ENCODE results near the gene MCU.

MCU gene

DNA sequence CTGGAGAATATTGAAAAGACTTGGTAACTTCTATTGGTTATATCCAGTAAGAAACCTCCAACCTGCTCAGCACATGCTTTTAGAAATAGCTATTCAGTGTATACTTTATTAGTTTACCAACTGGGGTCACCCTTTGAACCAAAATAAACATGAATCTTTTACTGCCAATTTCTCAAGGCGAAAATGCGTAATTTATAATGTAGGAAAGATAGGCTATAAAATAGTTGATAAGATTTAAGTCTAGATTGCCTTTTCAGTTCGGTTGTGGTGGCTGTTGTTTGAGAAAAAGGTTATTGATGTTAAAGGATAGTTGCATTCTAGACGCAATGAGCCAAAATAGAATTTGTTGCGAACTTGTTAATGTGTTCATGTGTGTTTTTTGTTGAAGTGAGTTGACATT lies 119.0 kb downstream of the MCU start:
- Histone ChIP-seq H3K4me3 (ENCODE audit: low read depth in 1 of 2, low read length in 2 of 2) (no peak overlapping the region), H3K36me3 (ENCODE audit: control insufficient read depth in 1 of 2, insufficient read depth in 2 of 2, low read length in 2 of 2) (no peaks in the 10 kb centered on the region), H3K9me3 (ENCODE audit: control insufficient read depth in 1 of 2, low read length in 2 of 2) (no peaks in the 10 kb centered on the region), H3K27ac (ENCODE audit: low read length) (no peak overlapping the region), H3K27me3 (ENCODE audit: low read depth, low read length) (no peaks in the 10 kb centered on the region), H3K4me1 (ENCODE audit: control insufficient read depth in 1 of 2, insufficient read depth in 2 of 2, low read length in 2 of 2) (no peaks in the 10 kb centered on the region)

- Histone ChIP-seq H3K27ac (ENCODE audit: low read length) (no peak overlapping the region), H3K4me1 (ENCODE audit: control insufficient read depth in 1 of 2, insufficient read depth in 2 of 2, low read length in 2 of 2) (no peaks in the 10 kb centered on the region), H3K4me3 (ENCODE audit: low read depth in 1 of 2, low read length in 2 of 2) (no peak overlapping the region), H3K27me3 (ENCODE audit: low read depth, low read length) (no peaks in the 10 kb centered on the region), H3K36me3 (ENCODE audit: control insufficient read depth in 1 of 2, insufficient read depth in 2 of 2, low read length in 2 of 2) (no peaks in the 10 kb centered on the region), H3K9me3 (ENCODE audit: control insufficient read depth in 1 of 2, low read length in 2 of 2) (no peaks in the 10 kb centered on the region)
These were observed 120.4 kb downstream of the MCU start for GRCh38 chr10:72812415-72812752.

DNA sequence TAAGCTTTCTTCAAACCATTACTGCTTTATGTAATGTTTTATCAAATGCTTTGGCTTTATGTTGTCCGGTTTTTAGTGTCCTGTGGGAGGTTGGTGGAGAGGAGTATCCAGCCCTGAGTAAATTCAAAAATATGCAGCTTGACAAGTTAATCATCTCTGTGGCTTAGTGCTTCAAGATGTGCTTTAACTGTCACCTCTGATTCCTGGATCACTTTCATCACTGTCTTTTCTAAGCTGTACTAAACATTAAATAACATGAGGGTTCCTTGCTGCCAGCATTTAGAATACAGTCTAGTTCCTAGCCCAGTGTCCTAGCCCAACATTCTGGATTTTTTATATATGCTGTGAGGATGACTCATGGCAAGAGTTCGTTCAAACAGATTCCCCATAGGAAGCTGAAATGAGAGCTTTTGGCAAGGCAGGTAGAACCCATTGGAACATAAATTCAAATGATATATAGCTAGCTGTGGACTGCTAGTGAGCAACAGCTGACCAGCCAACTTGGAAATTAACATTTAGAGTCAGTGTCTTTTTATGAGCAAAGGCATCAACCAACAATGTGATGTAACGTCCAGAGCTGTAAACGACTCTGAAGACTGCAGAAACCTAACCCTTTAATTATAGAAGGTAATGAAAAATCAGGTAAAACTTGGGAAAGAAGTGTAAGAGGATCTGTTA lies 120.9 kb downstream of the MCU start:
- Histone ChIP-seq H3K27me3 (ENCODE audit: low read depth, low read length) (no peaks in the 10 kb centered on the region), H3K36me3 (ENCODE audit: control insufficient read depth in 1 of 2, insufficient read depth in 2 of 2, low read length in 2 of 2) (no peaks in the 10 kb centered on the region), H3K4me3 (ENCODE audit: low read depth in 1 of 2, low read length in 2 of 2) (no peak overlapping the region), H3K4me1 (ENCODE audit: control insufficient read depth in 1 of 2, insufficient read depth in 2 of 2, low read length in 2 of 2) (no peaks in the 10 kb centered on the region), H3K27ac (ENCODE audit: low read length) (no peak overlapping the region), H3K9me3 (ENCODE audit: control insufficient read depth in 1 of 2, low read length in 2 of 2) (no peaks in the 10 kb centered on the region)

GRCh38 chr10:72814099-72814790 lies 122.3 kb downstream of the MCU start:
- Histone ChIP-seq H3K27me3 (ENCODE audit: low read depth, low read length) (no peaks in the 10 kb centered on the region), H3K9me3 (ENCODE audit: control insufficient read depth in 1 of 2, low read length in 2 of 2) (no peaks in the 10 kb centered on the region), H3K27ac (ENCODE audit: low read length) (no peak overlapping the region), H3K36me3 (ENCODE audit: control insufficient read depth in 1 of 2, insufficient read depth in 2 of 2, low read length in 2 of 2) (no peaks in the 10 kb centered on the region), H3K4me3 (ENCODE audit: low read depth in 1 of 2, low read length in 2 of 2) (no peak overlapping the region), H3K4me1 (ENCODE audit: control insufficient read depth in 1 of 2, insufficient read depth in 2 of 2, low read length in 2 of 2) (no peaks in the 10 kb centered on the region)

- Histone ChIP-seq H3K27ac (ENCODE audit: low read length) (no peak overlapping the region), H3K4me1 (ENCODE audit: control insufficient read depth in 1 of 2, insufficient read depth in 2 of 2, low read length in 2 of 2) (no peaks in the 10 kb centered on the region), H3K9me3 (ENCODE audit: control insufficient read depth in 1 of 2, low read length in 2 of 2) (no peaks in the 10 kb centered on the region), H3K4me3 (ENCODE audit: low read depth in 1 of 2, low read length in 2 of 2) (no peak overlapping the region), H3K36me3 (ENCODE audit: control insufficient read depth in 1 of 2, insufficient read depth in 2 of 2, low read length in 2 of 2) (no peaks in the 10 kb centered on the region), H3K27me3 (ENCODE audit: low read depth, low read length) (no peaks in the 10 kb centered on the region)
These were observed 124.6 kb downstream of the MCU start for GRCh38 chr10:72816565-72816964.

DNA sequence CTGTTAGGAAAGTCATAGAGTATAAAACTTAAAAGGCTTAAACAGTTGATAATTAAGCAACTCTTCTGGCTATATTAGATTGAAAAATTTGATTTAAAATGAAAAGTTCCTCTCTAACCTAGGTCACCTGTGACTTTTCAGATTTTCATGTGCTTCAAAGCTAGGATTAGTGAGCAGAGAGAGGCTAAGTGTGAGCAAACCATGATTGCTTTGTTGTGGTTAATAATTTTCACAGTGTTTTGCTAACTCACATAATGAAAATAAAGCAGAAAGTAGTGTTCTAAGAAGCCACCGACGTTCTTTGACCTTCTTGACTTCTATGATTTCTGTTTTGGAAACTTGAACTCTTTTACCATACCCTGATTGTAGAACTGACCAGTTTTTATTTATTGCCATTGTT lies 126.1 kb downstream of the MCU start:
- H3K4me3 ChIP-seq (ENCODE audit: low read depth in 1 of 2, low read length in 2 of 2), result no peak overlapping the region
- no peaks in the 10 kb centered on the region for H3K36me3 ChIP-seq (ENCODE audit: control insufficient read depth in 1 of 2, insufficient read depth in 2 of 2, low read length in 2 of 2)
- no peak overlapping the region for H3K27ac ChIP-seq (ENCODE audit: low read length)
- H3K4me1 ChIP-seq (ENCODE audit: control insufficient read depth in 1 of 2, insufficient read depth in 2 of 2, low read length in 2 of 2), result no peaks in the 10 kb centered on the region
- no peaks in the 10 kb centered on the region for H3K27me3 ChIP-seq (ENCODE audit: low read depth, low read length)
- H3K9me3 ChIP-seq (ENCODE audit: control insufficient read depth in 1 of 2, low read length in 2 of 2), result no peaks in the 10 kb centered on the region

GRCh38 chr10:72819053-72819452 lies 127.1 kb downstream of the MCU start:
- H3K27ac ChIP-seq (ENCODE audit: low read length), result no peak overlapping the region

GRCh38 chr10:72821606-72822005 lies 129.7 kb downstream of the MCU start:
- H3K27ac ChIP-seq (ENCODE audit: low read length), result no peak overlapping the region
- no peaks in the 10 kb centered on the region for H3K4me1 ChIP-seq (ENCODE audit: control insufficient read depth in 1 of 2, insufficient read depth in 2 of 2, low read length in 2 of 2)
- H3K27me3 ChIP-seq (ENCODE audit: low read depth, low read length), result no peaks in the 10 kb centered on the region
- no peaks in the 10 kb centered on the region for H3K36me3 ChIP-seq (ENCODE audit: control insufficient read depth in 1 of 2, insufficient read depth in 2 of 2, low read length in 2 of 2)
- no peak overlapping the region for H3K4me3 ChIP-seq (ENCODE audit: low read depth in 1 of 2, low read length in 2 of 2)
- no peaks in the 10 kb centered on the region for H3K9me3 ChIP-seq (ENCODE audit: control insufficient read depth in 1 of 2, low read length in 2 of 2)

More at GRCh38 chr10:72819053-72819452, 127.1 kb downstream of the MCU start:
- Histone ChIP-seq H3K4me1 (ENCODE audit: control insufficient read depth in 1 of 2, insufficient read depth in 2 of 2, low read length in 2 of 2) (no peaks in the 10 kb centered on the region), H3K4me3 (ENCODE audit: low read depth in 1 of 2, low read length in 2 of 2) (no peak overlapping the region), H3K36me3 (ENCODE audit: control insufficient read depth in 1 of 2, insufficient read depth in 2 of 2, low read length in 2 of 2) (no peaks in the 10 kb centered on the region), H3K9me3 (ENCODE audit: control insufficient read depth in 1 of 2, low read length in 2 of 2) (no peaks in the 10 kb centered on the region), H3K27me3 (ENCODE audit: low read depth, low read length) (no peaks in the 10 kb centered on the region)

- no peaks in the 10 kb centered on the region for H3K36me3 ChIP-seq (ENCODE audit: control insufficient read depth in 1 of 2, insufficient read depth in 2 of 2, low read length in 2 of 2)
- H3K4me1 ChIP-seq (ENCODE audit: control insufficient read depth in 1 of 2, insufficient read depth in 2 of 2, low read length in 2 of 2), result no peaks in the 10 kb centered on the region
- H3K4me3 ChIP-seq (ENCODE audit: low read depth in 1 of 2, low read length in 2 of 2), result no peak overlapping the region
- H3K9me3 ChIP-seq (ENCODE audit: control insufficient read depth in 1 of 2, low read length in 2 of 2), result no peaks in the 10 kb centered on the region
- no peak overlapping the region for H3K27ac ChIP-seq (ENCODE audit: low read length)
- no peaks in the 10 kb centered on the region for H3K27me3 ChIP-seq (ENCODE audit: low read depth, low read length)
These were observed 130.5 kb downstream of the MCU start for GRCh38 chr10:72822342-72822986.

DNA sequence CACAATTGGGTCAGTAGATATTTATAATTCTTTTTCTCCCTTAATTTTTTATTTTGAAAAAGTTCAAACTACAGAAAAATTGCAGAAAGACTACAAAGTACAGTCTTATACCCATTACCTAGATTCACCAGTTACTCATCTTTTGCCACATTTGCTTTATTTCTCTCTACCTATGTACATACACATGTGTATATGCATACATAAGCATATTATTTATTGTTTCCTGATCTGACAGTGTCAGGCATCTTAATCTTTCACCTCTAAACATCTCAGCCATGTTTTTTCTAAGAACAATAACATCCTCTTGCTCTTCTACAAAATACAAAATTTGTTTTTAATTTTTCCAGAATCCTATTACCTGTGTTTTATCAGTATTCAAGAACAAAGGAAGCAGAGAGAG lies 133.2 kb downstream of the MCU start:
- Histone ChIP-seq H3K4me3 (ENCODE audit: low read depth in 1 of 2, low read length in 2 of 2) (no peak overlapping the region), H3K27me3 (ENCODE audit: low read depth, low read length) (no peaks in the 10 kb centered on the region), H3K36me3 (ENCODE audit: control insufficient read depth in 1 of 2, insufficient read depth in 2 of 2, low read length in 2 of 2) (no peaks in the 10 kb centered on the region), H3K27ac (ENCODE audit: low read length) (no peak overlapping the region), H3K4me1 (ENCODE audit: control insufficient read depth in 1 of 2, insufficient read depth in 2 of 2, low read length in 2 of 2) (peaks cover 0 to 1% of the 10 kb centered on the region in 2 donors), H3K9me3 (ENCODE audit: control insufficient read depth in 1 of 2, low read length in 2 of 2) (no peaks in the 10 kb centered on the region)

- H3K27ac ChIP-seq (ENCODE audit: low read length), result no peak overlapping the region
- no peak overlapping the region for H3K4me3 ChIP-seq (ENCODE audit: low read depth in 1 of 2, low read length in 2 of 2)
- H3K9me3 ChIP-seq (ENCODE audit: control insufficient read depth in 1 of 2, low read length in 2 of 2), result no peaks in the 10 kb centered on the region
- no peaks in the 10 kb centered on the region for H3K36me3 ChIP-seq (ENCODE audit: control insufficient read depth in 1 of 2, insufficient read depth in 2 of 2, low read length in 2 of 2)
- peaks cover 0 to 8% of the 10 kb centered on the region in 2 donors for H3K4me1 ChIP-seq (ENCODE audit: control insufficient read depth in 1 of 2, insufficient read depth in 2 of 2, low read length in 2 of 2)
- no peaks in the 10 kb centered on the region for H3K27me3 ChIP-seq (ENCODE audit: low read depth, low read length)
These were observed 134.4 kb downstream of the MCU start for GRCh38 chr10:72826346-72826745.

All from muscle layer of duodenum (tissue), 2 donors.